ENCODE data around the gene ZBTB40.

ZBTB40 gene

DNA sequence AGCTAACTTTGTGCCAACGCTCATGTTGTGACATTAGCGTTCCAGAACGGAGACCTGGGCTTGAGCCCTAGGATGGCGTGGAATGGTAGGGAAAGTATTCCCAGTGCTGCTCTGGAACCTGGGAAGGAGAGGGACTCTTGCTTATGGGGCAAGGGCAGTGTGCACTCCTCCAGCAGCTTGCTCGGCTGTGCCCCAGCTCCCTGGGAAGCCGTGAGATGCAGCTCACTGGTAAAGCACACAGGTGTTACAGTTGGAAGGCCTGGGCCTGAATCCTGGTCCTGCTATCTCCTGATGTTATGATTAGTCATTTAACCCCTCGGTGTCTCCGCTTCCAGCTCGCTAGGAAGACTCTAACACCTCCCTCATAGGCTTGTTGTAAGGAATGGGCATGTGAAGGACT, 69.2 kb downstream of the ZBTB40 start:
- H3K4me3 ChIP-seq (ENCODE audit: low read length) = no peak overlapping the region
- TF ChIP-seq, protein P1, sequence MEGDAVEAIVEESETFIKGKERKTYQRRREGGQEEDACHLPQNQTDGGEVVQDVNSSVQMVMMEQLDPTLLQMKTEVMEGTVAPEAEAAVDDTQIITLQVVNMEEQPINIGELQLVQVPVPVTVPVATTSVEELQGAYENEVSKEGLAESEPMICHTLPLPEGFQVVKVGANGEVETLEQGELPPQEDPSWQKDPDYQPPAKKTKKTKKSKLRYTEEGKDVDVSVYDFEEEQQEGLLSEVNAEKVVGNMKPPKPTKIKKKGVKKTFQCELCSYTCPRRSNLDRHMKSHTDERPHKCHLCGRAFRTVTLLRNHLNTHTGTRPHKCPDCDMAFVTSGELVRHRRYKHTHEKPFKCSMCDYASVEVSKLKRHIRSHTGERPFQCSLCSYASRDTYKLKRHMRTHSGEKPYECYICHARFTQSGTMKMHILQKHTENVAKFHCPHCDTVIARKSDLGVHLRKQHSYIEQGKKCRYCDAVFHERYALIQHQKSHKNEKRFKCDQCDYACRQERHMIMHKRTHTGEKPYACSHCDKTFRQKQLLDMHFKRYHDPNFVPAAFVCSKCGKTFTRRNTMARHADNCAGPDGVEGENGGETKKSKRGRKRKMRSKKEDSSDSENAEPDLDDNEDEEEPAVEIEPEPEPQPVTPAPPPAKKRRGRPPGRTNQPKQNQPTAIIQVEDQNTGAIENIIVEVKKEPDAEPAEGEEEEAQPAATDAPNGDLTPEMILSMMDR (IDR thresholded peaks at IDR 0.05; ENCODE audit: insufficient read depth, low read depth, low read length, missing control alignments) = no peak
- no peak for DNase-seq (ENCODE audit: low read depth)

GRCh38 chr1:22521692-22522091, 70.0 kb downstream of the ZBTB40 start:
- TF ChIP-seq, protein P1 (IDR thresholded peaks at IDR 0.05; ENCODE audit: insufficient read depth, low read depth, low read length, missing control alignments) = no peak
- DNase-seq (ENCODE audit: low read depth) = no peak

GRCh38 chr1:22522221-22522743, 70.6 kb downstream of the ZBTB40 start:
- DNase-seq (ENCODE audit: low read depth) = no peak
- TF ChIP-seq, protein P1 (IDR thresholded peaks at IDR 0.05; ENCODE audit: insufficient read depth, low read depth, low read length, missing control alignments) = no peak
- no peak overlapping the region for H3K4me3 ChIP-seq (ENCODE audit: low read length)

More at GRCh38 chr1:22521692-22522091, 70.0 kb downstream of the ZBTB40 start:
- H3K4me3 ChIP-seq (ENCODE audit: low read length) = no peak overlapping the region

DNA sequence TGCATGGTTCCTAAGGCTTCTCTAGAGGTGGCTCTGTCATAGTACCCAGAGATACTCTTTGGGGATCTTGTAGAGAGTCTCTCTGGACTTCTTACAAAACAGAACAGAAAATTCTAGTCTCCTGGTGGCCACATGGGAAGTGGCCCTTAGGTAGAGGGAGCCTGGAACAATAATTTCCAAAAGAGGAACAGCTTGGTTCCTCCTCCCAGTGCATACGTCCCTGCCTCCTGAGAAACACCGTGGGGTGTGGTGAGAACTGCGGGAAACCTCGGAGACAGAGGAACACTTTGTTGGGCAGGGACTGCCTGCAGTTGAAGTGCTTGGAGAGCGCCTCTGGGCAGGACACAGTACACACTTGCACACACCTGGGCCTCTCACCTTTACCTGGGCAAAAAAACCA, 72.8 kb downstream of the ZBTB40 start:
- DNase-seq (ENCODE audit: low read depth) = no peak
- TF ChIP-seq, protein P1 (IDR thresholded peaks at IDR 0.05; ENCODE audit: insufficient read depth, low read depth, low read length, missing control alignments) = no peak
- no peak overlapping the region for H3K4me3 ChIP-seq (ENCODE audit: low read length)

DNA sequence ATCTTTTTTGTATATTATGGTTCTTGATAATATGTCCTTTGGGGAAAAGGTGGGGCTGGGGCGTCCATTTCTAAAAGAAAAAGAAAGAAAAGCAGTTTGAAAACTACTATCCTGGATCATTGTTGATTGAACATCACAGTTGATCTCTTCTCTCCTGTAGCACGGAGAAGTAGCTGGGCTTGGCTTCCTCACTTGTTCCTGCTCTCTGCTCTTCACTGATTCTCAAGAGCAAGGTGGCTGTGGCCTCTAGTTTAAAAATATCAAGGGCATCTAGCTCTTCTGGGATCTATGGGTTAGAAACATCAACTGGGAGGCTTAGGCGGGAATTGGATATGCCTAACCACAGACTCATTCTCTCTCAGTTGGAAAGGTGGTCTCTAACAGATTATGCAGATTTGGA, 73.6 kb downstream of the ZBTB40 start:
- TF ChIP-seq, protein P1 (IDR thresholded peaks at IDR 0.05; ENCODE audit: insufficient read depth, low read depth, low read length, missing control alignments) = no peak
- DNase-seq (ENCODE audit: low read depth) = no peak
- no peak overlapping the region for H3K4me3 ChIP-seq (ENCODE audit: low read length)

GRCh38 chr1:22525646-22526045, 74.0 kb downstream of the ZBTB40 start:
- TF ChIP-seq, protein P1 (IDR thresholded peaks at IDR 0.05; ENCODE audit: insufficient read depth, low read depth, low read length, missing control alignments) = no peak
- DNase-seq (ENCODE audit: low read depth) = no peak
- H3K4me3 ChIP-seq (ENCODE audit: low read length) = no peak overlapping the region

- H3K4me3 ChIP-seq (ENCODE audit: low read length) = no peak overlapping the region
- TF ChIP-seq, protein P1 (IDR thresholded peaks at IDR 0.05; ENCODE audit: insufficient read depth, low read depth, low read length, missing control alignments) = no peak
- DNase-seq (ENCODE audit: low read depth) = no peak
Observed at GRCh38 chr1:22526098-22526497, 74.4 kb downstream of the ZBTB40 start.
